ENCODE data around the gene H3-3A.

The H3-3A gene

DNA sequence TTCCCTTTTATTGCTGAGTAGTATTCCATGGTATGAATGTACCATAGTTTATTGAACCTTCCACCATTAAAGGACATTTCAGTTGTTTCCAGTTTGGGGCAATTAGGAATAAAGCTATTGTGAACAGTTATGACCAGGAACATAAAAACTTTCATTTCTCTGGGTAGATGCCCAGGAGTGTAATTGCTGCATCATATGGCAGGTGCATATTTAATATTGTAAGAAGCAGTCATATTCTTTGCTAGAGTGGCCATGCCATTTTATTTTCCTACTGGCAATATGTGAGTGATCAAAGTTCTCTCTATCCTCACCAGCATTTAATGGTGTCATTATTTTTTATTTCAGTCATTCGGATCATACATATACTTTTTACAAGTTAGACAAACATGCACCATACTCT, 23.9 kb upstream of the H3-3A start:
- Histone ChIP-seq H3K27ac (replicated peaks) (no peak overlapping the region), H3K27me3 (ENCODE audit: insufficient read depth, poor library complexity, severe bottlenecking) (no peaks in the 10 kb centered on the region)
- TF ChIP-seq, protein P1, sequence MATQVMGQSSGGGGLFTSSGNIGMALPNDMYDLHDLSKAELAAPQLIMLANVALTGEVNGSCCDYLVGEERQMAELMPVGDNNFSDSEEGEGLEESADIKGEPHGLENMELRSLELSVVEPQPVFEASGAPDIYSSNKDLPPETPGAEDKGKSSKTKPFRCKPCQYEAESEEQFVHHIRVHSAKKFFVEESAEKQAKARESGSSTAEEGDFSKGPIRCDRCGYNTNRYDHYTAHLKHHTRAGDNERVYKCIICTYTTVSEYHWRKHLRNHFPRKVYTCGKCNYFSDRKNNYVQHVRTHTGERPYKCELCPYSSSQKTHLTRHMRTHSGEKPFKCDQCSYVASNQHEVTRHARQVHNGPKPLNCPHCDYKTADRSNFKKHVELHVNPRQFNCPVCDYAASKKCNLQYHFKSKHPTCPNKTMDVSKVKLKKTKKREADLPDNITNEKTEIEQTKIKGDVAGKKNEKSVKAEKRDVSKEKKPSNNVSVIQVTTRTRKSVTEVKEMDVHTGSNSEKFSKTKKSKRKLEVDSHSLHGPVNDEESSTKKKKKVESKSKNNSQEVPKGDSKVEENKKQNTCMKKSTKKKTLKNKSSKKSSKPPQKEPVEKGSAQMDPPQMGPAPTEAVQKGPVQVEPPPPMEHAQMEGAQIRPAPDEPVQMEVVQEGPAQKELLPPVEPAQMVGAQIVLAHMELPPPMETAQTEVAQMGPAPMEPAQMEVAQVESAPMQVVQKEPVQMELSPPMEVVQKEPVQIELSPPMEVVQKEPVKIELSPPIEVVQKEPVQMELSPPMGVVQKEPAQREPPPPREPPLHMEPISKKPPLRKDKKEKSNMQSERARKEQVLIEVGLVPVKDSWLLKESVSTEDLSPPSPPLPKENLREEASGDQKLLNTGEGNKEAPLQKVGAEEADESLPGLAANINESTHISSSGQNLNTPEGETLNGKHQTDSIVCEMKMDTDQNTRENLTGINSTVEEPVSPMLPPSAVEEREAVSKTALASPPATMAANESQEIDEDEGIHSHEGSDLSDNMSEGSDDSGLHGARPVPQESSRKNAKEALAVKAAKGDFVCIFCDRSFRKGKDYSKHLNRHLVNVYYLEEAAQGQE (IDR thresholded peaks at IDR 0.05; ENCODE audit: insufficient replicate concordance, low read depth): no peak
- TF ChIP-seq GABPA (IDR thresholded peaks at IDR 0.05; ENCODE audit: low read depth): no peak
- no peak for TF ChIP-seq POLR2AphosphoS5 (IDR thresholded peaks at IDR 0.05; ENCODE audit: low read depth)
- no peak for TF ChIP-seq SPI1 (IDR thresholded peaks at IDR 0.05; ENCODE audit: borderline replicate concordance, low read depth)
- TF ChIP-seq, protein P2, sequence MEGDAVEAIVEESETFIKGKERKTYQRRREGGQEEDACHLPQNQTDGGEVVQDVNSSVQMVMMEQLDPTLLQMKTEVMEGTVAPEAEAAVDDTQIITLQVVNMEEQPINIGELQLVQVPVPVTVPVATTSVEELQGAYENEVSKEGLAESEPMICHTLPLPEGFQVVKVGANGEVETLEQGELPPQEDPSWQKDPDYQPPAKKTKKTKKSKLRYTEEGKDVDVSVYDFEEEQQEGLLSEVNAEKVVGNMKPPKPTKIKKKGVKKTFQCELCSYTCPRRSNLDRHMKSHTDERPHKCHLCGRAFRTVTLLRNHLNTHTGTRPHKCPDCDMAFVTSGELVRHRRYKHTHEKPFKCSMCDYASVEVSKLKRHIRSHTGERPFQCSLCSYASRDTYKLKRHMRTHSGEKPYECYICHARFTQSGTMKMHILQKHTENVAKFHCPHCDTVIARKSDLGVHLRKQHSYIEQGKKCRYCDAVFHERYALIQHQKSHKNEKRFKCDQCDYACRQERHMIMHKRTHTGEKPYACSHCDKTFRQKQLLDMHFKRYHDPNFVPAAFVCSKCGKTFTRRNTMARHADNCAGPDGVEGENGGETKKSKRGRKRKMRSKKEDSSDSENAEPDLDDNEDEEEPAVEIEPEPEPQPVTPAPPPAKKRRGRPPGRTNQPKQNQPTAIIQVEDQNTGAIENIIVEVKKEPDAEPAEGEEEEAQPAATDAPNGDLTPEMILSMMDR (IDR thresholded peaks at IDR 0.05; ENCODE audit: insufficient read depth, low read length): no peak

DNA sequence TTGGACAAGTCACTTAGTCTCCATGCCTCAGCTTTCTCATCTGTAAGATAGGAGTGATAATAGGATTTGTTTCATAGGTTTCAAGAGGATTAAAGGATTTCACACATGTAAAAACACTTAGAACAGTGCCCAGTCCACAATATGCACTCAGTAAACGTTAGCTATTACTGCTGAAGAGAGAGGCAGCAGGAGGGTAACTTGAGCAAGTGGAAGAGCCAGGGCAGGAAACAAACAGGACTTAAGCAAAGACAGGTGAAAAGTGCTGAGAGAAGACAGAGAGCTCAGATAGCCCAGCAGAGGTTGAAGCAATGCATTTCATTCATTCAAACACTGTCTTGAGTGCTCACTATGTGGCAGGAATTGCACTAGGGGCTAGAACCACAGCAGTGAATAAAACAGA, 21.1 kb upstream of the H3-3A start:
- Histone ChIP-seq H3K27ac (replicated peaks) (no peak overlapping the region), H3K27me3 (ENCODE audit: insufficient read depth, poor library complexity, severe bottlenecking) (no peaks in the 10 kb centered on the region), H3K4me3 (replicated peaks; ENCODE audit: insufficient read depth, low read length) (no peak overlapping the region)
- TF ChIP-seq, protein P1 (IDR thresholded peaks at IDR 0.05; ENCODE audit: insufficient replicate concordance, low read depth): no peak
- TF ChIP-seq SPI1 (IDR thresholded peaks at IDR 0.05; ENCODE audit: borderline replicate concordance, low read depth): no peak
- no peak for TF ChIP-seq GABPA (IDR thresholded peaks at IDR 0.05; ENCODE audit: low read depth)
- TF ChIP-seq, protein P2 (IDR thresholded peaks at IDR 0.05; ENCODE audit: insufficient read depth, low read length): no peak
- DNase-seq (ENCODE audit: low read depth in 1 of 2, low spot score in 1 of 2): no peak

More for the DNA sequence above, 23.9 kb upstream of the H3-3A start:
- DNase-seq (ENCODE audit: low read depth in 1 of 2, low spot score in 1 of 2): no peak
- no peak overlapping the region for H3K4me3 ChIP-seq (replicated peaks; ENCODE audit: insufficient read depth, low read length)

DNA sequence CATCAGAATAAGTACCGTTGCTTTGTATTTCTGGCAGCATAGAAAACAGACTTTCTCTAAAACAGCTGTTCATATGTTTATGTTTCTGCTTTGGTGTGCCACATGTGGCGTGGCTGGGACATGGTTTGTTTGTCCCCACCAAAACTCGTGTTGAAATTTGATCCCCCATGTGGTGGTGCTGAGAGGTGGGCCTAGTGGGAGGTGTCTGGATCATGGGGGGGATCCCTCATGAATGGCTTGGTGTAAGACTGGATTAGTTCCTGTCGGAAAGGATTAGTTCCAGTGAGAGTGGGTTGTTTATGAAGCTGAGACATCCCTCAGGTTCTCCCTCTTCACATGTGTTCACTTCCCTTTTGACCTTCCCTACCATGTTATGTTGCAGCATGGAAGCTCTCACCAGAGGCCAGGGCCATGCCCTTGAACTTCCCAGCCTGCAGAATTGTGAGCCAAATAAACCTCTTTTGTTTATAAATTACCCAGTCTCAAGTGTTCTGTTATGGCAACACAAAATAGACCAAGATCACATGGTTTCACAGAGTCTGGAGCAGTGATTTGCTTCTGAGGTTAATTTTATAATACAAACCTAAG, 17.9 kb upstream of the H3-3A start:
- Histone ChIP-seq H3K27me3 (ENCODE audit: insufficient read depth, poor library complexity, severe bottlenecking) (no peaks in the 10 kb centered on the region), H3K4me3 (replicated peaks; ENCODE audit: insufficient read depth, low read length) (no peak overlapping the region), H3K27ac (replicated peaks) (no peak overlapping the region)
- TF ChIP-seq POLR2AphosphoS5 (IDR thresholded peaks at IDR 0.05; ENCODE audit: low read depth) (no peak), SPI1 (IDR thresholded peaks at IDR 0.05; ENCODE audit: borderline replicate concordance, low read depth) (no peak)
- TF ChIP-seq, protein P1 (IDR thresholded peaks at IDR 0.05; ENCODE audit: insufficient replicate concordance, low read depth): no peak
- TF ChIP-seq, protein P2 (IDR thresholded peaks at IDR 0.05; ENCODE audit: insufficient read depth, low read length): no peak
- no peak for DNase-seq (ENCODE audit: low read depth in 1 of 2, low spot score in 1 of 2)

Measured in HL-60 (cell line).